NCI-H146 (cell line): ENCODE data around the gene NKTR.

Experiments used
- DNase-seq: peaks from one replicate; lab custom pipeline; 2025; lab: John Stamatoyannopoulos, UW

Gene NKTR

GRCh38 chr3:42662813-42663535 is 62.5 kb downstream of the NKTR start:
- DNase-seq = no peak

DNA sequence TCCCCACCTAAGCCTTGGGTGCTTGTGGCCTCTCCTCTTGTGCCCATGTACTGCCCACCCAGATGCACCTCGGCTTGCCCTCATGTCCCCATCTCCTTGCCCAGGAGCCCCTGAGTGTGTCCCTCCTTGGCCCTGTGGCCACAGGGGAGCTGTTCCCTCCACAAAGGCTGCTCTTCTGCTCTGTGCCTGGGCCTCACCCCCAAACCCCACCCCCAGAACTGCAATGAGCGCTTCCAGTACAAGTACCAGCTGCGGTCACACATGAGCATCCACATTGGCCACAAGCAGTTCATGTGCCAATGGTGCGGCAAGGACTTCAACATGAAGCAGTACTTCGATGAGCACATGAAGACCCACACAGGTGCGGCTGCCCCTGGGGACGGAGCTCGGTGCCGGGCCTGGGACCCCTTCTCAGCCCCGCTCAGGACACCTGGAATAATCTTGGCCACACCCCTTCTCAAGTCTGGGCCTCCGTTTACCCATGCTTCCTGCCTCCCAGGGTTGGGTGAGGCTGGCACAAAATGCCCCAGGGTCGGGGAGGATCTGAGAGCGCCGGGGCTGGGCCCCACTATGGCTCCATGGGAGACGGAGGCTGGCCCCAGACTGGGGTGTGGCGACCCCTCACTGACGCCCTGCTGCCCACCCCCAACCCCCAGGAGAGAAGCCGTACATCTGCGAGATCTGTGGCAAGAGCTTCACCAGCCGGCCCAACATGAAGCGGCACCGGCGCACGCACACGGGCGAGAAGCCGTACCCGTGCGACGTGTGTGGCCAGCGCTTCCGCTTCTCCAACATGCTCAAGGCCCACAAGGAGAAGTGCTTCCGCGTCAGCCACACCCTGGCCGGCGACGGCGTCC is 63.3 kb downstream of the NKTR start:
- no peak for DNase-seq

- DNase-seq = no peak
These were observed 63.9 kb downstream of the NKTR start for GRCh38 chr3:42664438-42664803.

DNA sequence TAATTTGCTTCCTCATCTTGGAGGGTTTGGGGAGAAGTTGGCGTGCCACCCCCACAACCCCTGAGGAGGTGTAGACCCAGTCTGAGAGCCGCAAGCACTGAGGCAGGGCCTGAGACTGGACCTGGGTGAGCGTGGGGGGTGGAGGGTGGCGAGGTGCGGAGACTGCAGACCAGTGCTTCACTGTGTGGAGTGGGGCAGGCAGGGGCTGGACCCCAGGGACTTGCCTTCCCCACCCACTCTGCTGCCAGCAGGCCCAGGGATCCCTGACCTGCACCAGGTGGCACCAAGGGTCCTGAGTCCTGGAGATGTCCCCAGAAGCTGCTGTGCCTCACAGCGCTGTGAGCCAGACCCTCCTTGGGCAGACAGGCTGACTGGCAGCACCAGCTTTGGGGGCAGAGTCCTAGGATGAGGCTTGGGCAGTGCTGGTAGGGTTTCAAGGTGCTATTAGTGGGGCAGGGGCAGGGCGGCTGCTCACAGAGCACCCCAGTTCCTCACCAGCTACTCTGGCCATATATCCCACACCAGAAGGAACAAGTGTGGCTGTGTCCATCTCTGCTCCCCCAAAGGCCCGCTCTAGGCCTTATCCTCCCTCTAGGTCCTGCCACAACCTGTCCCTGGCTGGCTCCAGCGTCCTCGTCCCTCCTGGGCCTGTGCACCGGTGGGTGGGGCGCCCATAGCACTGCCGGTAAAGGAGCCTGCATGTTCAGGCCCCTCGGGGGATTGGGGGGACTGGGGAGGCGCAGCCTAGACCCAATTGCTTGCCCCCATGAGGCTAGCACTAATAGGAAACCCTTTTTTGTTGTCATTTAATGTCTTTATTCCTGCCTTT is 64.8 kb downstream of the NKTR start:
- DNase-seq = no peak

DNA sequence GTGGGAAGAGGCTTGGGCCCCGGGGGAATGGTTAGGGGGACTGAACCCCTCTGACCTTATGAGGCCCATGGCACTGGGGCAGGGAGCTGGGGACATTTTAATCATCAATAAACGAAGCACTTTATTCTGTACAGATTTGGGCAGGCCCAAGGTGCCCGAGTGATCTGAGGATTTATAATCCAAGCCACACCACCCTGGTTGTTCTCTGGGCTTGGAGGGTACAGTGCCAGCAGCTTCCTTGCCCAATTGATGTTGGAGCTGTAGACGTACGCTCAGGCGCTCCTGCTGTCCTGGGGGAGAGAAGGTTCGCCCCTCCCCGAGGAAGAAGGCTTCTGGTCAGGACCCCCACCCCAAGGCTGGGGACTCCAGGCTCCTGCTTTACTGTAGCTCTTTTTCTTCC is 65.5 kb downstream of the NKTR start:
- DNase-seq = no peak

DNA sequence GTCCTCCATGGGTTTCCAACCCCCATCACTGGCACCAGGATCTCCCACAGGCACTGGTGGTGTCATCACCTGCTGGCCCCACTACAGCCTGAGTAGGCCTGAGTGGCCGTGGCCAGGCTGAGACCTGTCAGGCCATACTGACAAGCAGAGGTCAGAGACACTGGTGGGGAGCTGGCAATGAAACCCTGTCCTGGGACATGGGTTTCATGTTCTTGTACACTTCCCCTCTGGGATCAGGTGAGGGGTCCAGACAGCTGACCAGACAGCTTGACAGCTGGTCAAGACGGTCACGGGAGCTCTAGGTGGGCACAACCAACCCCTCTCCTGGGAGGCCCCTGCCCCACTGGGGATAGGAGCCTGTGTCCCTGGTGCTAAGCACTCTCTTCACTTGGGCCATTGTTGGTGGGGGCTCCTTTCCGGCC is 66.1 kb downstream of the NKTR start:
- DNase-seq = no peak

DNA sequence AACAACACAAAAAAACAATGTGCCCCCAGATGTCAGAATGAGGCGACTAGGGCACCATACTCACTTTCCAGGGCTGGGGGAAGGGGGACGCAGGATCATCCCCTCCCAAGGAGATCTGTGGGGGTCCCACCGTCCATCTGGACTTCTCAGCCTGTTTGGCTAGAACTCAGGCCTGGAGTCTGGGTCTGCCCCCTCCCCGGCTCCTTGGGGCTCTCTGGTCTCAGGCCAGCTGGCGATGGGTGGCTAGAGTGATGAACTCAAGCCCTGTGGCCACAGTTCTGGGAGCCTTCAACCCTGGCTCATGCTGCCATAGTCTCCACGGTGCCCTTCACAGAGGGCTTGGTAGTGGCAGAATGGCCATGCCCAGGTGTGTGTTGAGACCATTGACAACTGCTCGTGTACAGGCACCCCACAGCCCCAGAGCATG is 66.6 kb downstream of the NKTR start:
- no peak for DNase-seq

GRCh38 chr3:42667523-42668412 is 67.3 kb downstream of the NKTR start:
- DNase-seq = peak; percentile 79

- DNase-seq = no peak
These were observed 67.9 kb downstream of the NKTR start for GRCh38 chr3:42668413-42668760.

GRCh38 chr3:42668793-42669217 is 68.3 kb downstream of the NKTR start:
- DNase-seq = no peak

GRCh38 chr3:42670051-42670576 is 69.6 kb downstream of the NKTR start:
- no peak for DNase-seq

GRCh38 chr3:42670670-42671069 is 70.2 kb downstream of the NKTR start:
- no peak for DNase-seq

GRCh38 chr3:42672515-42672914 is 72.0 kb downstream of the NKTR start:
- DNase-seq = no peak

GRCh38 chr3:42673082-42673481 is 72.6 kb downstream of the NKTR start:
- DNase-seq = no peak

DNA sequence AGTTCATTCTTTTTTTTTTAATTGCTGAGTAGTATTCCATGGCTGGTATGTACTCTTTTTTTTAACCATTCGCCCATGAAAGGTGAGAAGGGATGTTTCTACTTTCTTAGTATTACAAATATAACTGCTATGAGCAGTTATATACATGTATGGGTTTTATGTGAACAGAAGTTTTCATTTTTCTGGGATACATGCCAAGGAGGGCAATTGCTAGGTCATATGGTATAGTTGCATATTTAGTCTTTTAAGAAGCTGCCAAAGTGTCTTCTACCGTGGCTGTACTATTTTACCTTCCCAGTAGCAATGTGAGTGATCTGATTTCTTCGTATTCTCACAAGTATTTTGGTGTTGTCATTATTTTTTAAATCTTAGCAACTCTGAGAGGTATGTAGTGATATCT is 73.7 kb downstream of the NKTR start:
- DNase-seq = no peak

DNA sequence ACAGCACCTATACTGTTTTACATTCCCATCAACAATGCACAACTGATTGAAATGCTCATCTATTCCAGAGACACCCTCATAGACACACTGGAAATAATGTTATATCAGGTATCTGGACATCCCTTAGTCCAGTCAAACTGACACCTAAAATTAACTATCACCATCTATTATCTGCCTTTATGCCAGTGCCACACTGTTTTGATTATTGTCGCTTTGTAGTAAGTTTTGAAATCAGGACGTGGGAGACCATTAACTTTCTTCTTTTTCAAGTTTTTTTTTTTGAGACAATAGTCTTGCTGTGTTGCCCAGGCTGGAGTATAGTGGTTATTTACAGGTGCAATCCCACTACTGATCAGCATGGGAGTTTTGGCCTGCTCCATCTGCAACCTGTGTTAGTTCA is 75.4 kb downstream of the NKTR start:
- DNase-seq = no peak

- DNase-seq = no peak
These were observed 78.0 kb downstream of the NKTR start for GRCh38 chr3:42678447-42678846.

GRCh38 chr3:42680271-42680670 is 79.8 kb downstream of the NKTR start:
- no peak for DNase-seq

- no peak for DNase-seq
These were observed 80.3 kb downstream of the NKTR start for GRCh38 chr3:42680806-42681205.

DNA sequence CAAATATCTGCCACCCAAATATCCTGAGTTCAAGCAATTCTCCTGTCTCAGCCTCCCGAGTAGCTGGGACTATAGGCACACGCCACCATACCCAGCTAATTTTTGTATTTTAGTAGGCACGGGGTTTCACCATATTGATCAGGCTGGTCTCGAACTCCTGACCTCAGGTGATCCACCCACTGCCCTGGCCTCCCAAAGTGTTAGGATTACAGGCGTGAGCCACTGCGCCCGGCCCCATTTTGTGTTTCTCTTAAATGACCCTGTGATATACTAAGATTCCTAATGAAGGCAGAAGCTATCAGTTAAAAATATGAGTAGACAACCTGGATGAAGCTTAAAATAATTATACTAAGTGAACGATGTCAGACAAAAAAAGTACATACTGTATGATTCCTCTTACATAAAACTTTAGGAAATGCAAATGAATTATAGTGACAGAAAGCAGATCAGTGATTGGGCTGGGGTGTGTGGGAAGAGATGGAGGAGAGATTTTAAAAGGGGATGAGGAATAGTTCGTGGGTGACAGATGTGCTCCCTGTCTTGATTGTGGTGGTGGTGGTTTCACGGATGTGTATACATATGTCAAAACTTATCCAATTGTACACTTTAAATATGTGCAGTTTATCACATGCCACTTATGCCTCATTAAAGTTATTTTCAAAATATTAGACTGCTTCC is 81.0 kb downstream of the NKTR start:
- no peak for DNase-seq
